Hippocampal formation (tissue), 2 donors: Measurements from ENCODE around the gene TULP4.
"Not testable (repeated sequence)": the region's sequence is repeated elsewhere in the genome, so short reads cannot be mapped to it uniquely, and the experiment has no call there.

ENCODE experiments used
- DNase-seq, 2 donors: peaks; one replicate each; lab custom pipeline; 2025; lab: John Stamatoyannopoulos, UW

The TULP4 gene

GRCh38 chr6:158328952-158329351 is 16.7 kb downstream of the TULP4 start:
- DNase-seq, result no peak

- DNase-seq, result no peak
Observed at GRCh38 chr6:158329531-158329930, 17.3 kb downstream of the TULP4 start.

- no peak for DNase-seq
Observed at GRCh38 chr6:158330016-158330415, 17.8 kb downstream of the TULP4 start.

- no peak for DNase-seq
Observed at GRCh38 chr6:158332237-158332636, 20.0 kb downstream of the TULP4 start.

GRCh38 chr6:158333094-158333493 is 20.8 kb downstream of the TULP4 start:
- no peak for DNase-seq

GRCh38 chr6:158334534-158334933 is 22.3 kb downstream of the TULP4 start:
- no peak for DNase-seq

GRCh38 chr6:158337332-158337731 is 25.1 kb downstream of the TULP4 start:
- no peak for DNase-seq

- DNase-seq, result no peak
Observed at GRCh38 chr6:158338311-158339112, 26.2 kb downstream of the TULP4 start.

GRCh38 chr6:158339197-158339596 is 26.9 kb downstream of the TULP4 start:
- not testable (repeated sequence) for DNase-seq

- DNase-seq, result no peak
Observed at GRCh38 chr6:158340252-158340651, 28.0 kb downstream of the TULP4 start.

- no peak for DNase-seq
Observed at GRCh38 chr6:158344534-158344933, 32.3 kb downstream of the TULP4 start.

GRCh38 chr6:158345444-158345843 is 33.2 kb downstream of the TULP4 start:
- DNase-seq, result not testable (repeated sequence)

GRCh38 chr6:158347335-158347734 is 35.1 kb downstream of the TULP4 start:
- DNase-seq, result no peak

- DNase-seq, result not testable (repeated sequence)
Observed at GRCh38 chr6:158348737-158349504, 36.7 kb downstream of the TULP4 start.

- DNase-seq, result not testable (repeated sequence)
Observed at GRCh38 chr6:158349505-158350275, 37.4 kb downstream of the TULP4 start.

- not testable (repeated sequence) for DNase-seq
Observed at GRCh38 chr6:158350731-158351130, 38.5 kb downstream of the TULP4 start.

- no peak for DNase-seq
Observed at GRCh38 chr6:158353883-158354877, 41.9 kb downstream of the TULP4 start.

- DNase-seq, result no peak
Observed at GRCh38 chr6:158356586-158357546, 44.6 kb downstream of the TULP4 start.

GRCh38 chr6:158357570-158358216 is 45.4 kb downstream of the TULP4 start:
- DNase-seq, result no peak
